ENCODE results near the gene MYL6B.
"Not testable (repeated sequence)": the region's sequence is repeated elsewhere in the genome, so short reads cannot be mapped to it uniquely, and the experiment has no call there.

The MYL6B gene

GRCh38 chr12:56190695-56191155, 38.3 kb downstream of the MYL6B start:
- TF ChIP-seq CTCF (conservative IDR thresholded peaks at IDR 0.05; ENCODE audit: low read depth, low read length): no peak
- DNase-seq (ENCODE audit: low read depth): no peak
- no peak overlapping the region for H3K4me3 ChIP-seq (ENCODE audit: low read depth, low read length)

GRCh38 chr12:56192582-56192981, 40.2 kb downstream of the MYL6B start:
- no peak for DNase-seq (ENCODE audit: low read depth)
- no peak for TF ChIP-seq CTCF (conservative IDR thresholded peaks at IDR 0.05; ENCODE audit: low read depth, low read length)
- H3K4me3 ChIP-seq (ENCODE audit: low read depth, low read length): no peak overlapping the region

- TF ChIP-seq CTCF (conservative IDR thresholded peaks at IDR 0.05; ENCODE audit: low read depth, low read length): peak; percentile 82
- peak; percentile 94 for DNase-seq (ENCODE audit: low read depth)
- no peak overlapping the region for H3K4me3 ChIP-seq (ENCODE audit: low read depth, low read length)
Measured at GRCh38 chr12:56193025-56193578, 40.7 kb downstream of the MYL6B start.

- peak; percentile 91 for DNase-seq (ENCODE audit: low read depth)
- not testable (repeated sequence) for H3K4me3 ChIP-seq (ENCODE audit: low read depth, low read length)
Measured at GRCh38 chr12:56196818-56197550, 44.6 kb downstream of the MYL6B start.

GRCh38 chr12:56197921-56198635, 45.7 kb downstream of the MYL6B start:
- H3K4me3 ChIP-seq (ENCODE audit: low read depth, low read length): no peak overlapping the region
- no peak for TF ChIP-seq CTCF (conservative IDR thresholded peaks at IDR 0.05; ENCODE audit: low read depth, low read length)
- no peak for DNase-seq (ENCODE audit: low read depth)

GRCh38 chr12:56198836-56199235, 46.4 kb downstream of the MYL6B start:
- H3K4me3 ChIP-seq (ENCODE audit: low read depth, low read length): no peak overlapping the region
- peak; percentile 25 for DNase-seq (ENCODE audit: low read depth)
- no peak for TF ChIP-seq CTCF (conservative IDR thresholded peaks at IDR 0.05; ENCODE audit: low read depth, low read length)

GRCh38 chr12:56202366-56202765, 50.0 kb downstream of the MYL6B start:
- DNase-seq (ENCODE audit: low read depth): no peak
- no peak overlapping the region for H3K4me3 ChIP-seq (ENCODE audit: low read depth, low read length)
- TF ChIP-seq CTCF (conservative IDR thresholded peaks at IDR 0.05; ENCODE audit: low read depth, low read length): no peak
